ENCODE data around the gene PFDN1.

DNA sequence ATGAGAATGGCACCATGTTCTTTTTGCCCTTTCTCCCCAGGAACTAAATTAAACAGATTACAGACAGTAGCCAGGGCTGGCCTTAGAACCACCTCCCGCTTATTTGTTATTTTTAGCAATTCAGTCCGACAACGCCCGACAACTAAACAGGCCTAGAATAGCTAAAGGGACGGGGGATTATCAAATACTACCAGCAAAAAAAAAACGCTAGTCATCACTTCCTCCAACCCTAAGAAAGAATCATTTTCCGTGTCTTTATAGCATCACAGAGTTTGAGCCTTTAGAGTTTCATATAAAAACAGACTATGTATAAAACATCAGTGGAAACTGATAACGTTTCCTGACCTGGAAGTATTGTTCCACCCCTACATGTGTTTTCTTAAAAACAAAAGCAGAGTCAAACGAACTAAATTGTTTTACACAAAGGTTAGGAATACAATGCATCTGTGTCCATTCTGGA is 35.3 kb downstream of the PFDN1 start:
- no peak for TF ChIP-seq EZH2 (IDR thresholded peaks at IDR 0.05; ENCODE audit: borderline replicate concordance, low read length)
- TF ChIP-seq, protein P1, sequence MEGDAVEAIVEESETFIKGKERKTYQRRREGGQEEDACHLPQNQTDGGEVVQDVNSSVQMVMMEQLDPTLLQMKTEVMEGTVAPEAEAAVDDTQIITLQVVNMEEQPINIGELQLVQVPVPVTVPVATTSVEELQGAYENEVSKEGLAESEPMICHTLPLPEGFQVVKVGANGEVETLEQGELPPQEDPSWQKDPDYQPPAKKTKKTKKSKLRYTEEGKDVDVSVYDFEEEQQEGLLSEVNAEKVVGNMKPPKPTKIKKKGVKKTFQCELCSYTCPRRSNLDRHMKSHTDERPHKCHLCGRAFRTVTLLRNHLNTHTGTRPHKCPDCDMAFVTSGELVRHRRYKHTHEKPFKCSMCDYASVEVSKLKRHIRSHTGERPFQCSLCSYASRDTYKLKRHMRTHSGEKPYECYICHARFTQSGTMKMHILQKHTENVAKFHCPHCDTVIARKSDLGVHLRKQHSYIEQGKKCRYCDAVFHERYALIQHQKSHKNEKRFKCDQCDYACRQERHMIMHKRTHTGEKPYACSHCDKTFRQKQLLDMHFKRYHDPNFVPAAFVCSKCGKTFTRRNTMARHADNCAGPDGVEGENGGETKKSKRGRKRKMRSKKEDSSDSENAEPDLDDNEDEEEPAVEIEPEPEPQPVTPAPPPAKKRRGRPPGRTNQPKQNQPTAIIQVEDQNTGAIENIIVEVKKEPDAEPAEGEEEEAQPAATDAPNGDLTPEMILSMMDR (IDR thresholded peaks at IDR 0.05; ENCODE audit: low read length), result no peak
